ENCODE data around the gene TMC3.

DNA sequence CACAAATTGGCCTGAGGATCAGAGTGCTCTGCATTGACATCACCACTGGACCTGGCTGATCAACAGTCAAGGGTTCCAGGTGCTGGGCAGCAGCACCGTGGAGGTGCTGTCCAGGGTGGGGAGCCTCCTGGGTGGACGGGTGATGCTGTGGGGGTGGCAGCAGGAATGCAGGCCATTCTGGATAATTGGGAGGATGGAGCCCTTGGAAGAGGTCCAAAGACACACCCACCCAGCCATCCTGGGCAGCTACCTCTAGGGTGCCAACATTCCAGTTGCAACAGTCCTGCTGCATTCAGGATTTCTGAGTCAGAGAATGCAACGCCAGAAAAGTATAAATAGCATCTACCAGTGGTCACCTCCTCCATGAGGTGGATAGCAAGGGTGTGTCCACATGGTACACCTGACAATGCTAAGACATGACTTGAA lies 76.9 kb downstream of the TMC3 start:
- TF ChIP-seq, protein P1, sequence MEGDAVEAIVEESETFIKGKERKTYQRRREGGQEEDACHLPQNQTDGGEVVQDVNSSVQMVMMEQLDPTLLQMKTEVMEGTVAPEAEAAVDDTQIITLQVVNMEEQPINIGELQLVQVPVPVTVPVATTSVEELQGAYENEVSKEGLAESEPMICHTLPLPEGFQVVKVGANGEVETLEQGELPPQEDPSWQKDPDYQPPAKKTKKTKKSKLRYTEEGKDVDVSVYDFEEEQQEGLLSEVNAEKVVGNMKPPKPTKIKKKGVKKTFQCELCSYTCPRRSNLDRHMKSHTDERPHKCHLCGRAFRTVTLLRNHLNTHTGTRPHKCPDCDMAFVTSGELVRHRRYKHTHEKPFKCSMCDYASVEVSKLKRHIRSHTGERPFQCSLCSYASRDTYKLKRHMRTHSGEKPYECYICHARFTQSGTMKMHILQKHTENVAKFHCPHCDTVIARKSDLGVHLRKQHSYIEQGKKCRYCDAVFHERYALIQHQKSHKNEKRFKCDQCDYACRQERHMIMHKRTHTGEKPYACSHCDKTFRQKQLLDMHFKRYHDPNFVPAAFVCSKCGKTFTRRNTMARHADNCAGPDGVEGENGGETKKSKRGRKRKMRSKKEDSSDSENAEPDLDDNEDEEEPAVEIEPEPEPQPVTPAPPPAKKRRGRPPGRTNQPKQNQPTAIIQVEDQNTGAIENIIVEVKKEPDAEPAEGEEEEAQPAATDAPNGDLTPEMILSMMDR (IDR thresholded peaks at IDR 0.05; ENCODE audit: insufficient read depth, low read depth, low read length), result no peak
- TF ChIP-seq EZH2 (IDR thresholded peaks at IDR 0.05; ENCODE audit: insufficient read depth, low read length), result no peak
